HG03432 (cell line): ENCODE measurements around the gene CHURC1.

ENCODE experiments used
- ATAC-seq: cut with Tn5 transposase; IDR thresholded peaks from one replicate; pipeline ENCODE4 v1.9.1; 2021; ENCODE audit warnings: mild to moderate bottlenecking, moderate library complexity; ENCODE audit not compliant: unreplicated experiment

Gene CHURC1

GRCh38 chr14:64983439-64984310, 69.4 kb downstream of the CHURC1 start:
- ATAC-seq = no peak
